Keratinocyte (primary cell): ENCODE measurements around the gene LAMB4. TPM values are rescaled to one million over a fixed set of nuclear protein-coding genes. Genes with fewer than 3 reads are reported as not detected.

ENCODE experiments used
- DNase-seq: peaks from one replicate; pipeline ENCODE4 v3.0.0-alpha.2; 2011; ENCODE audit warnings: low read depth, missing footprints, low spot score
- FAIRE-seq: peaks from 2 replicates; lab custom pipeline; 2011; peaks lifted over from hg19 to GRCh38; lab: Jason Lieb, UNC
- H2AFZ ChIP-seq: 2 replicates; pipeline ENCODE4 v1.6.0; 2012; ENCODE audit warnings: low read length, control low read depth, inconsistent platforms; ENCODE audit not compliant: control insufficient read depth
- H3K27ac ChIP-seq: 2 replicates; pipeline ENCODE4 v1.5.1; 2011; ENCODE audit warnings: low read length; ENCODE audit not compliant: control insufficient read depth, insufficient read depth
- H3K27me3 ChIP-seq: 3 replicates; pipeline ENCODE4 v1.6.0; 2011; ENCODE audit warnings: low read length; ENCODE audit not compliant: control insufficient read depth, insufficient read depth; ENCODE audit errors: extremely low read depth
- H3K36me3 ChIP-seq, 2 experiments: 2 replicates in 1 of 2; 3 replicates in 1 of 2; pipeline ENCODE4 v1.5.1; 2011; ENCODE audit warnings: low read length in 2 of 2, mild to moderate bottlenecking in 1 of 2; ENCODE audit not compliant: control insufficient read depth in 2 of 2, insufficient read depth in 2 of 2; ENCODE audit errors: extremely low read depth in 1 of 2
- H3K4me1 ChIP-seq: 3 replicates; pipeline ENCODE4 v1.5.1; 2011; ENCODE audit warnings: low read length; ENCODE audit not compliant: control insufficient read depth, insufficient read depth; ENCODE audit errors: extremely low read depth
- H3K4me2 ChIP-seq: 3 replicates; pipeline ENCODE4 v1.6.0; 2011; ENCODE audit warnings: low read depth, low read length; ENCODE audit not compliant: control insufficient read depth, insufficient read depth; ENCODE audit errors: extremely low read depth
- H3K4me3 ChIP-seq, 3 experiments: fragments of 200-600 bp in 1 of 3; sonication (generic) in 1 of 3; 2 replicates in 2 of 3; 3 replicates in 1 of 3; pipeline ENCODE4 v1.5.1; 2011 to 2016; ENCODE audit warnings: low read length in 3 of 3, mild to moderate bottlenecking in 3 of 3, control low read depth in 2 of 3, inconsistent platforms in 1 of 3, low read depth in 1 of 3, mixed read lengths in 1 of 3, mixed run types in 1 of 3, moderate library complexity in 1 of 3; ENCODE audit not compliant: control insufficient read depth in 2 of 3, insufficient read depth in 2 of 3; ENCODE audit errors: extremely low read depth in 1 of 3
- H3K79me2 ChIP-seq: 2 replicates; pipeline ENCODE4 v1.6.0; 2012; ENCODE audit warnings: low read length; ENCODE audit not compliant: control insufficient read depth, insufficient read depth
- H3K9ac ChIP-seq: 3 replicates; pipeline ENCODE4 v1.6.0; 2011; ENCODE audit warnings: low read length; ENCODE audit not compliant: control insufficient read depth, insufficient read depth; ENCODE audit errors: extremely low read depth
- H3K9me1 ChIP-seq: 3 replicates; pipeline ENCODE4 v1.6.0; 2011; ENCODE audit warnings: low read length; ENCODE audit not compliant: control insufficient read depth, insufficient read depth; ENCODE audit errors: extremely low read depth
- H3K9me3 ChIP-seq: 2 replicates; pipeline ENCODE4 v1.5.1; 2012; ENCODE audit warnings: low read depth, low read length; ENCODE audit not compliant: control insufficient read depth
- H4K20me1 ChIP-seq: 3 replicates; pipeline ENCODE4 v1.6.0; 2011; ENCODE audit warnings: low read length; ENCODE audit not compliant: control insufficient read depth, insufficient read depth; ENCODE audit errors: extremely low read depth
- CTCF ChIP-seq, 3 experiments: IDR thresholded peaks in 1 of 3; conservative IDR thresholded peaks in 1 of 3; optimal IDR thresholded peaks in 1 of 3; 2 replicates in 2 of 3; 3 replicates in 1 of 3; pipeline versions ENCODE3 to v1.5.1; 2011; ENCODE audit warnings: low read length in 3 of 3, mild to moderate bottlenecking in 3 of 3, moderate library complexity in 2 of 3, control low read depth in 1 of 3, inconsistent platforms in 1 of 3; ENCODE audit not compliant: insufficient read depth in 2 of 3; ENCODE audit errors: extremely low read depth in 1 of 3
- EZH2 ChIP-seq: IDR thresholded peaks from one replicate; pipeline ENCODE4 v1.6.1; 2012; ENCODE audit warnings: inconsistent platforms, mild to moderate bottlenecking, low read length, moderate library complexity
- dilution Hi-C: fragments of 300-500 bp; cut with MboI; formaldehyde crosslinking; loops from one replicate; pipeline ENCODE4 v1.7.0; 2020; ENCODE audit warnings: low sequenced_read_pairs; ENCODE audit not compliant: extremely low pct_ligation_motif_present
- polyA plus RNA-seq, 5 experiments: library from polyadenylated mRNA; depleted of rRNA in 3 of 5; stranded (reverse) in 3 of 5; stranded (forward) in 1 of 5; unstranded in 1 of 5; fragments of >200 nt; gene quantifications; 1 replicate in 1 of 5; 2 replicates in 3 of 5; 3 replicates in 1 of 5; pipeline versions ENCODE4 v1.2.1 to v1.2.3, GENCODE V29; 2011 to 2012; ENCODE audit warnings: missing spikeins in 2 of 5, low read depth in 1 of 5, low replicate concordance in 1 of 5

The LAMB4 gene
- polyA plus RNA-seq, 1 donor (not counting 4 experiments of a cell fraction or from before 2014, with no cell fraction given), result 3.7 TPM

- dilution Hi-C loops, result no loop called here
- Histone ChIP-seq H3K36me3 (no peaks in the 10 kb centered on the region), H3K79me2 (no peaks in the 10 kb centered on the region), H3K4me1 (peaks cover 27% of the 10 kb centered on the region), H3K9me1 (no peaks in the 10 kb centered on the region), H3K9me3 (no peaks in the 10 kb centered on the region), H3K27me3 (no peaks in the 10 kb centered on the region), H4K20me1 (no peaks in the 10 kb centered on the region), H3K4me3 (no peak overlapping the region), H3K4me2 (no peak overlapping the region), H2AFZ (no peak overlapping the region), H3K9ac (no peak overlapping the region), H3K27ac (no peak overlapping the region)
- DNase-seq (no peak), FAIRE-seq (no peak)
- TF ChIP-seq EZH2 (no peak), CTCF (optimal IDR thresholded peaks at IDR 0.05 in 1 of 3, IDR thresholded peaks at IDR 0.05 in 1 of 3, conservative IDR thresholded peaks at IDR 0.05 in 1 of 3; ENCODE audit: extremely low read depth in 1 of 3, insufficient read depth in 2 of 3, low read length in 3 of 3) (no peak)
These were observed 115.9 kb downstream of the LAMB4 start for GRCh38 chr7:108014215-108014614.

GRCh38 chr7:108012499-108013430, 117.4 kb downstream of the LAMB4 start:
- Histone ChIP-seq H3K9me1 (no peaks in the 10 kb centered on the region), H2AFZ (no peak overlapping the region), H3K4me1 (peaks cover 24% of the 10 kb centered on the region), H3K4me3 (no peak overlapping the region), H3K27me3 (no peaks in the 10 kb centered on the region), H3K27ac (no peak overlapping the region), H4K20me1 (no peaks in the 10 kb centered on the region), H3K36me3 (no peaks in the 10 kb centered on the region), H3K9ac (no peak overlapping the region), H3K9me3 (no peaks in the 10 kb centered on the region), H3K79me2 (no peaks in the 10 kb centered on the region), H3K4me2 (no peak overlapping the region)
- TF ChIP-seq EZH2 (no peak), CTCF (optimal IDR thresholded peaks at IDR 0.05 in 1 of 3, IDR thresholded peaks at IDR 0.05 in 1 of 3, conservative IDR thresholded peaks at IDR 0.05 in 1 of 3; ENCODE audit: extremely low read depth in 1 of 3, insufficient read depth in 2 of 3, low read length in 3 of 3) (no peak)
- no peak for FAIRE-seq
- dilution Hi-C loops, result no loop called here
- DNase-seq, result no peak
